A673 (cell line): Measurements from ENCODE around the gene PTPRK.

Experiments
- EZH2 ChIP-seq: fragments of 200-600 bp; sonication (generic); IDR thresholded peaks from 2 replicates; pipeline ENCODE4 v1.6.1; 2017; ENCODE audit warnings: borderline replicate concordance, low read depth, mild to moderate bottlenecking, mixed read lengths, antibody characterized with exemption, low read length; ENCODE audit not compliant: poor library complexity, severe bottlenecking
- TF ChIP-seq, protein P1 (sequence below): fragments of 300-800, 200-600 bp; sonication (generic); conservative IDR thresholded peaks from 2 replicates; pipeline ENCODE4 v1.5.1; 2017; ENCODE audit warnings: low read depth, mild to moderate bottlenecking, antibody characterized with exemption, low read length, moderate library complexity, mixed read lengths

DNA sequence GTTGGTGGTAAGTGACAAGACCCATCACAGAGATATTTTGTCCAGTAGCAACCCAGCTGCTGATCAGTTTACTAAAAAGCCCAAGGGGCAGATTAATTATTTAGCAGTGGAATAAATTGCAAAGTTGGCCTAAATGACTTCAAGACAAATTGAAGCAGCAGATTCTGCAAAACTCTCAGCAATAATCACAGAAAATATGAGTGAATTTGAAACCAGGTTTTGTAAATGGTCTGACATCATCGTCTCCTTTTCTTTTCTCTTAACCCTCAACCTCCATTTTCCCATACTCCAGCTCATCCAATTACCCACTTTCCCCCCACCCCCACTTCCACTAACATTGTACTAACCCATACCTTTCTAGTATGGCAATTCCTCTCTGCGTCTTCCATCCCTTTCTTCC lies 11.3 kb upstream of the PTPRK start:
- TF ChIP-seq, protein P1, sequence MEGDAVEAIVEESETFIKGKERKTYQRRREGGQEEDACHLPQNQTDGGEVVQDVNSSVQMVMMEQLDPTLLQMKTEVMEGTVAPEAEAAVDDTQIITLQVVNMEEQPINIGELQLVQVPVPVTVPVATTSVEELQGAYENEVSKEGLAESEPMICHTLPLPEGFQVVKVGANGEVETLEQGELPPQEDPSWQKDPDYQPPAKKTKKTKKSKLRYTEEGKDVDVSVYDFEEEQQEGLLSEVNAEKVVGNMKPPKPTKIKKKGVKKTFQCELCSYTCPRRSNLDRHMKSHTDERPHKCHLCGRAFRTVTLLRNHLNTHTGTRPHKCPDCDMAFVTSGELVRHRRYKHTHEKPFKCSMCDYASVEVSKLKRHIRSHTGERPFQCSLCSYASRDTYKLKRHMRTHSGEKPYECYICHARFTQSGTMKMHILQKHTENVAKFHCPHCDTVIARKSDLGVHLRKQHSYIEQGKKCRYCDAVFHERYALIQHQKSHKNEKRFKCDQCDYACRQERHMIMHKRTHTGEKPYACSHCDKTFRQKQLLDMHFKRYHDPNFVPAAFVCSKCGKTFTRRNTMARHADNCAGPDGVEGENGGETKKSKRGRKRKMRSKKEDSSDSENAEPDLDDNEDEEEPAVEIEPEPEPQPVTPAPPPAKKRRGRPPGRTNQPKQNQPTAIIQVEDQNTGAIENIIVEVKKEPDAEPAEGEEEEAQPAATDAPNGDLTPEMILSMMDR, result no peak
- no peak for TF ChIP-seq EZH2
